Measurements from ENCODE around the gene RTN1. TPM values are rescaled to one million over a fixed set of nuclear protein-coding genes. Genes with fewer than 3 reads are reported as not detected.

The RTN1 gene
- total and polyA plus RNA-seq, 9 of the 15 experiments (the other 6 are each of a cell fraction or from before 2014, with no cell fraction given), result 0.03 to 0.09 TPM; not detected in 7

DNA sequence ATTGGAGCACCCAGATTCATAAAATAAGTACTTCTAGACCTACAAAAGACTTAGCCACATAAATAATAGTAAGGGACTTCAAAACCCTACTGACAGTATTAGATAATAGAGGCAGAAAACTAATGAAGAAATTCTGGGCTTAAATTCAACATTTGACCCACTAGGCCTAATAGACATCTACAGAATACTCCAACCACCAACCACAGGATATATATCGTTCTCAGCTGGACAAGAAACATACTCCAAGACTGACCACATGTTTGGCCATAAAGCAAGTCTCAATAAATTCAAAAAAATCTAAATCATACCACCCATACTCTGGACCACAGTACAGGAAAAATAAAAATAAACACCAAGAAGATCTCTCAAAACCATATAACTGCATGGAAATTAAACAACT is 180.2 kb downstream of the RTN1 start:
- H3K9me3 ChIP-seq (replicated peaks; ENCODE audit: control insufficient read depth, insufficient read depth, low read depth, low read length), result no peaks in the 10 kb centered on the region
- intact Hi-C loops (cut with micrococcal nuclease) (no loop called here), in situ Hi-C loops (cut with MboI) (no loop called here)
- no peaks in the 10 kb centered on the region for H3K36me3 ChIP-seq (ENCODE audit: control insufficient read depth, insufficient read depth, low read length)
- no peak overlapping the region for H3K4me2 ChIP-seq (ENCODE audit: insufficient read depth, low read length)
- H4K20me1 ChIP-seq (replicated peaks; ENCODE audit: control insufficient read depth, insufficient read depth, low read length), result no peaks in the 10 kb centered on the region
- no peak overlapping the region for H2AFZ ChIP-seq (ENCODE audit: low read depth, low read length)
- FAIRE-seq (no peak), ATAC-seq (no peak), DNase-seq (ENCODE audit: extremely low read depth in 1 of 4, low spot score in 3 of 4) (no peak)
- 0% methylated on average over 1 of the region's 1 CpG for whole genome bisulfite sequencing (ENCODE audit: insufficient coverage, low coverage, missing lambda C conversion rate)
- POLR2A ChIA-PET, result no interaction called here
- H3K4me3 ChIP-seq, result no peak overlapping the region
- no TSS peak for BruUV-seq (replicated peaks)
- no peaks in the 10 kb centered on the region for H3K79me2 ChIP-seq (ENCODE audit: control insufficient read depth, insufficient read depth, low read length)
- H3K9me1 ChIP-seq (ENCODE audit: control insufficient read depth, insufficient read depth, low read length), result no peaks in the 10 kb centered on the region
- CTCF ChIA-PET (ENCODE audit: low intra/inter-chr PET ratio), result no interaction called here
- H3K9ac ChIP-seq (ENCODE audit: insufficient read depth in 1 of 2, low read depth in 2 of 2, low read length in 2 of 2), result no peak overlapping the region
- H3K27me3 ChIP-seq (ENCODE audit: control insufficient read depth in 2 of 2, insufficient read depth in 2 of 2, low read length in 2 of 2), result no peaks in the 10 kb centered on the region
- no peaks in the 10 kb centered on the region for H3K4me1 ChIP-seq (replicated peaks in 1 of 2; ENCODE audit: control insufficient read depth in 2 of 2, insufficient read depth in 2 of 2, low read length in 2 of 2)
- TF ChIP-seq CEBPB (tag; IDR thresholded peaks at IDR 0.05), result no peak
- TF ChIP-seq ZNF695 (CRISPR knock-in tag; IDR thresholded peaks at IDR 0.05), result no peak
- TF ChIP-seq ILK (tag; IDR thresholded peaks at IDR 0.05; ENCODE audit: borderline replicate concordance, low read depth), result no peak
- TF ChIP-seq, protein P1, sequence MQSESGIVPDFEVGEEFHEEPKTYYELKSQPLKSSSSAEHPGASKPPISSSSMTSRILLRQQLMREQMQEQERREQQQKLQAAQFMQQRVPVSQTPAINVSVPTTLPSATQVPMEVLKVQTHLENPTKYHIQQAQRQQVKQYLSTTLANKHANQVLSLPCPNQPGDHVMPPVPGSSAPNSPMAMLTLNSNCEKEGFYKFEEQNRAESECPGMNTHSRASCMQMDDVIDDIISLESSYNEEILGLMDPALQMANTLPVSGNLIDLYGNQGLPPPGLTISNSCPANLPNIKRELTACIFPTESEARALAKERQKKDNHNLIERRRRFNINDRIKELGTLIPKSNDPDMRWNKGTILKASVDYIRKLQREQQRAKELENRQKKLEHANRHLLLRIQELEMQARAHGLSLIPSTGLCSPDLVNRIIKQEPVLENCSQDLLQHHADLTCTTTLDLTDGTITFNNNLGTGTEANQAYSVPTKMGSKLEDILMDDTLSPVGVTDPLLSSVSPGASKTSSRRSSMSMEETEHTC (IDR thresholded peaks at IDR 0.05), result no peak
- no peak for TF ChIP-seq CCAR2 (IDR thresholded peaks at IDR 0.05; ENCODE audit: low read depth, low read length)
- TF ChIP-seq GATA2 (CRISPR knock-in tag; IDR thresholded peaks at IDR 0.05), result no peak
- TF ChIP-seq, protein P2, sequence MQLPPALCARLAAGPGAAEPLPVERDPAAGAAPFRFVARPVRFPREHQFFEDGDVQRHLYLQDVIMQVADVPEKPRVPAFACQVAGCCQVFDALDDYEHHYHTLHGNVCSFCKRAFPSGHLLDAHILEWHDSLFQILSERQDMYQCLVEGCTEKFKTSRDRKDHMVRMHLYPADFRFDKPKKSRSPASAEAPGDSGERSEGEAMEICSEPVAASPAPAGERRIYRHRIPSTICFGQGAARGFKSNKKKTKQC (CRISPR knock-in tag; IDR thresholded peaks at IDR 0.05), result no peak
- TF ChIP-seq, protein P3, sequence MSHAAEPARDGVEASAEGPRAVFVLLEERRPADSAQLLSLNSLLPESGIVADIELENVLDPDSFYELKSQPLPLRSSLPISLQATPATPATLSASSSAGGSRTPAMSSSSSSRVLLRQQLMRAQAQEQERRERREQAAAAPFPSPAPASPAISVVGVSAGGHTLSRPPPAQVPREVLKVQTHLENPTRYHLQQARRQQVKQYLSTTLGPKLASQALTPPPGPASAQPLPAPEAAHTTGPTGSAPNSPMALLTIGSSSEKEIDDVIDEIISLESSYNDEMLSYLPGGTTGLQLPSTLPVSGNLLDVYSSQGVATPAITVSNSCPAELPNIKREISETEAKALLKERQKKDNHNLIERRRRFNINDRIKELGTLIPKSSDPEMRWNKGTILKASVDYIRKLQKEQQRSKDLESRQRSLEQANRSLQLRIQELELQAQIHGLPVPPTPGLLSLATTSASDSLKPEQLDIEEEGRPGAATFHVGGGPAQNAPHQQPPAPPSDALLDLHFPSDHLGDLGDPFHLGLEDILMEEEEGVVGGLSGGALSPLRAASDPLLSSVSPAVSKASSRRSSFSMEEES (CRISPR knock-in tag; IDR thresholded peaks at IDR 0.05), result no peak
- no peak for TF ChIP-seq ELF1 (tag; IDR thresholded peaks at IDR 0.05)
- no peak for TF ChIP-seq SMARCA4 (IDR thresholded peaks at IDR 0.05)
- no peak for TF ChIP-seq PURB (CRISPR knock-in tag; IDR thresholded peaks at IDR 0.05; ENCODE audit: low read depth)
- no peak for TF ChIP-seq MCM3 (IDR thresholded peaks at IDR 0.05)
- no peak for TF ChIP-seq ZNF316 (IDR thresholded peaks at IDR 0.05)
- TF ChIP-seq SAFB (IDR thresholded peaks at IDR 0.05; ENCODE audit: borderline replicate concordance, low read depth, low read length), result no peak
- no peak for TF ChIP-seq MTA1 (IDR thresholded peaks at IDR 0.05; ENCODE audit: borderline replicate concordance)
- no peak for TF ChIP-seq MXI1 (IDR thresholded peaks at IDR 0.05; ENCODE audit: low read depth, low read length)
- no peak overlapping the region for H3K27ac ChIP-seq (ENCODE audit: extremely low read depth, low read depth, low read length)

Data from K562 (cell line).